BJ (cell line): Measurements from ENCODE around the gene CAPN15. TPM values are rescaled to one million over a fixed set of nuclear protein-coding genes. Genes with fewer than 3 reads are reported as not detected.

Experiments
- CTCF ChIA-PET: fragments of 350-600 bp; formaldehyde crosslinking; extraction: SDS; loops from one replicate; lab custom pipeline; 2021; ENCODE audit warnings: antibody characterized with exemption, inconsistent platforms; lab: Yijun Ruan, JAX
- POLR2A ChIA-PET: fragments of 300-600 bp; sonication (Branson Sonifier 250); formaldehyde crosslinking; extraction: SDS; loops from one replicate; lab custom pipeline; 2021; ENCODE audit warnings: antibody characterized with exemption; lab: Charles Lee
- DNase-seq: peaks from one replicate; pipeline ENCODE4 v3.0.0-alpha.2; 2011; ENCODE audit warnings: low read depth
- H3K27me3 ChIP-seq: 2 replicates; pipeline ENCODE4 v1.6.0; 2011; ENCODE audit warnings: low read length; ENCODE audit not compliant: control insufficient read depth, insufficient read depth
- H3K36me3 ChIP-seq: 2 replicates; pipeline ENCODE4 v1.5.1; 2011; ENCODE audit warnings: low read length; ENCODE audit not compliant: control insufficient read depth, insufficient read depth
- H3K4me3 ChIP-seq: 2 replicates; pipeline ENCODE4 v1.5.1; 2011; ENCODE audit warnings: low read depth, mild to moderate bottlenecking, control low read depth, low read length
- CTCF ChIP-seq: IDR thresholded peaks from 2 replicates; pipeline ENCODE4 v1.5.1; 2011; ENCODE audit warnings: low read depth, mild to moderate bottlenecking, control low read depth, inconsistent platforms, low read length, moderate library complexity; ENCODE audit not compliant: insufficient read depth
- polyA plus RNA-seq: library from polyadenylated mRNA; depleted of rRNA; stranded (reverse); fragments of >200 nt; gene quantifications from 2 replicates; pipeline ENCODE4 v1.2.3, GENCODE V29; 2011

CAPN15 gene
- polyA plus RNA-seq, 1 experiment: 12.9 TPM

- no peak for DNase-seq
- ChIA-PET POLR2A (no interaction called here), CTCF (no interaction called here)
- TF ChIP-seq CTCF: no peak
- Histone ChIP-seq H3K4me3 (no peak overlapping the region), H3K27me3 (no peaks in the 10 kb centered on the region), H3K36me3 (peaks cover 26% of the 10 kb centered on the region)
These were observed 21.1 kb downstream of the CAPN15 start for GRCh38 chr16:548586-548985.

GRCh38 chr16:549544-550263 lies 22.2 kb downstream of the CAPN15 start:
- Histone ChIP-seq H3K27me3 (no peaks in the 10 kb centered on the region), H3K36me3 (peaks cover 27% of the 10 kb centered on the region), H3K4me3 (no peak overlapping the region)
- no peak for DNase-seq
- ChIA-PET POLR2A (no interaction called here), CTCF (no interaction called here)
- TF ChIP-seq CTCF: peak; percentile 20; the same call in 1 of the 2 replicates

- peaks cover 27% of the 10 kb centered on the region for H3K36me3 ChIP-seq
- TF ChIP-seq CTCF: no peak
- DNase-seq: no peak
- no peaks in the 10 kb centered on the region for H3K27me3 ChIP-seq
- no peak overlapping the region for H3K4me3 ChIP-seq
- ChIA-PET CTCF (no interaction called here), POLR2A (no interaction called here)
These were observed 23.7 kb downstream of the CAPN15 start for GRCh38 chr16:551210-551609.

- Histone ChIP-seq H3K27me3 (no peaks in the 10 kb centered on the region), H3K4me3 (no peak overlapping the region), H3K36me3 (peaks cover 27% of the 10 kb centered on the region)
- ChIA-PET CTCF (no interaction called here), POLR2A (no interaction called here)
- no peak for DNase-seq
- no peak for TF ChIP-seq CTCF
These were observed 24.7 kb downstream of the CAPN15 start for GRCh38 chr16:552171-552570.

- POLR2A ChIA-PET: no interaction called here
- TF ChIP-seq CTCF: no peak
- no peak for DNase-seq
- CTCF ChIA-PET: interaction anchor here (0.9 kb wide), 1 partner anchor 155 kb away, joined by 3 read pairs; no protein-coding TSS in a partner anchor
- H3K36me3 ChIP-seq: peaks cover 21% of the 10 kb centered on the region
- H3K4me3 ChIP-seq: no peak overlapping the region
- H3K27me3 ChIP-seq: no peaks in the 10 kb centered on the region
These were observed 26.2 kb downstream of the CAPN15 start for GRCh38 chr16:553601-554296.
